A549 (cell line): Measurements from ENCODE around the gene GTPBP3.

Experiments used
- CBX8 ChIP-seq: fragments of 200-600 bp; sonication (generic); IDR thresholded peaks from 2 replicates; pipeline ENCODE4 v1.6.1; 2016
- CEBPB ChIP-seq, 2 experiments: fragments of >200 bp in 1 of 2; sonication (Bioruptor Twin) in 1 of 2; formaldehyde crosslinking in 1 of 2; IDR thresholded peaks; 2 replicates each; pipeline ENCODE4 v1.6.1; 2012 to 2016
- MAFK ChIP-seq: fragments of 450-650 bp; IDR thresholded peaks from 2 replicates; pipeline ENCODE4 v1.6.1; 2014; ENCODE audit not compliant: partially characterized antibody
- POLR2A ChIP-seq: IDR thresholded peaks from 2 replicates; pipeline ENCODE4 v1.6.1; 2012; ENCODE audit warnings: mild to moderate bottlenecking, low read length
- SMC3 ChIP-seq: fragments of >200 bp; sonication (Bioruptor Twin); formaldehyde crosslinking; IDR thresholded peaks from 3 replicates; pipeline ENCODE4 v1.6.1; 2018; ENCODE audit warnings: inconsistent platforms
- ZSCAN20 ChIP-seq: fragments of 250-450 bp; sonication (Bioruptor Pico); IDR thresholded peaks from 2 replicates; pipeline ENCODE4 v1.8.0; 2022; ENCODE audit warnings: mild to moderate bottlenecking, moderate library complexity
- TF ChIP-seq, protein P1 (sequence below): fragments of >200 bp; sonication (Bioruptor Twin); formaldehyde crosslinking; IDR thresholded peaks from 3 replicates; pipeline ENCODE4 v1.6.1; 2016
- TF ChIP-seq, protein P2 (sequence below): fragments of >200 bp; sonication (Bioruptor Twin); formaldehyde crosslinking; IDR thresholded peaks from 3 replicates; pipeline ENCODE4 v1.5.1; 2016
- TF ChIP-seq, protein P3 (sequence below): IDR thresholded peaks from 2 replicates; pipeline ENCODE4 v1.6.1; 2012
- TF ChIP-seq, protein P4 (sequence below): fragments of >200 bp; sonication (Bioruptor Twin); formaldehyde crosslinking; IDR thresholded peaks from 2 replicates; pipeline ENCODE4 v1.6.1; 2016
- TF ChIP-seq, protein P5 (sequence below): IDR thresholded peaks from 2 replicates; pipeline ENCODE4 v1.6.1; 2012

DNA sequence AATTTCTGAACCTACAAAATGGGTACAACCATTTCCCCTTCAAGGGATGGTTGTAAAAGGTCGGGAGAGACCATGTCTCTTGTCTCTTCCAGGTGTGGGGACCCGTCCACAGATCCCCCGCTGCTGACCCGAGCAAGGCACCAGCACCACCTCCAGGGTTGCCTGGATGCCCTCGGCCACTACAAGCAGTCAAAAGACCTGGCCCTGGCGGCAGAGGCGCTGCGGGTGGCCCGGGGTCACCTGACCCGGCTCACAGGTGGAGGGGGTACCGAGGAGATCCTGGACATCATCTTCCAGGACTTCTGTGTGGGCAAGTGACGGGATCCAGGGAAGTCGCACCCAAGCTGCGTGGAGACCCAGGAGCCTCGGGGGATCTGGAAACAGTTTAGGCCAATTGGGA, 4.0 kb downstream of the GTPBP3 start:
- TF ChIP-seq CBX8, result no peak
- TF ChIP-seq, protein P1, sequence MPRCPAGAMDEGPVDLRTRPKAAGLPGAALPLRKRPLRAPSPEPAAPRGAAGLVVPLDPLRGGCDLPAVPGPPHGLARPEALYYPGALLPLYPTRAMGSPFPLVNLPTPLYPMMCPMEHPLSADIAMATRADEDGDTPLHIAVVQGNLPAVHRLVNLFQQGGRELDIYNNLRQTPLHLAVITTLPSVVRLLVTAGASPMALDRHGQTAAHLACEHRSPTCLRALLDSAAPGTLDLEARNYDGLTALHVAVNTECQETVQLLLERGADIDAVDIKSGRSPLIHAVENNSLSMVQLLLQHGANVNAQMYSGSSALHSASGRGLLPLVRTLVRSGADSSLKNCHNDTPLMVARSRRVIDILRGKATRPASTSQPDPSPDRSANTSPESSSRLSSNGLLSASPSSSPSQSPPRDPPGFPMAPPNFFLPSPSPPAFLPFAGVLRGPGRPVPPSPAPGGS, result no peak
- TF ChIP-seq, protein P2, sequence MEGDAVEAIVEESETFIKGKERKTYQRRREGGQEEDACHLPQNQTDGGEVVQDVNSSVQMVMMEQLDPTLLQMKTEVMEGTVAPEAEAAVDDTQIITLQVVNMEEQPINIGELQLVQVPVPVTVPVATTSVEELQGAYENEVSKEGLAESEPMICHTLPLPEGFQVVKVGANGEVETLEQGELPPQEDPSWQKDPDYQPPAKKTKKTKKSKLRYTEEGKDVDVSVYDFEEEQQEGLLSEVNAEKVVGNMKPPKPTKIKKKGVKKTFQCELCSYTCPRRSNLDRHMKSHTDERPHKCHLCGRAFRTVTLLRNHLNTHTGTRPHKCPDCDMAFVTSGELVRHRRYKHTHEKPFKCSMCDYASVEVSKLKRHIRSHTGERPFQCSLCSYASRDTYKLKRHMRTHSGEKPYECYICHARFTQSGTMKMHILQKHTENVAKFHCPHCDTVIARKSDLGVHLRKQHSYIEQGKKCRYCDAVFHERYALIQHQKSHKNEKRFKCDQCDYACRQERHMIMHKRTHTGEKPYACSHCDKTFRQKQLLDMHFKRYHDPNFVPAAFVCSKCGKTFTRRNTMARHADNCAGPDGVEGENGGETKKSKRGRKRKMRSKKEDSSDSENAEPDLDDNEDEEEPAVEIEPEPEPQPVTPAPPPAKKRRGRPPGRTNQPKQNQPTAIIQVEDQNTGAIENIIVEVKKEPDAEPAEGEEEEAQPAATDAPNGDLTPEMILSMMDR, result no peak
- no peak for TF ChIP-seq POLR2A
- TF ChIP-seq, protein P3, sequence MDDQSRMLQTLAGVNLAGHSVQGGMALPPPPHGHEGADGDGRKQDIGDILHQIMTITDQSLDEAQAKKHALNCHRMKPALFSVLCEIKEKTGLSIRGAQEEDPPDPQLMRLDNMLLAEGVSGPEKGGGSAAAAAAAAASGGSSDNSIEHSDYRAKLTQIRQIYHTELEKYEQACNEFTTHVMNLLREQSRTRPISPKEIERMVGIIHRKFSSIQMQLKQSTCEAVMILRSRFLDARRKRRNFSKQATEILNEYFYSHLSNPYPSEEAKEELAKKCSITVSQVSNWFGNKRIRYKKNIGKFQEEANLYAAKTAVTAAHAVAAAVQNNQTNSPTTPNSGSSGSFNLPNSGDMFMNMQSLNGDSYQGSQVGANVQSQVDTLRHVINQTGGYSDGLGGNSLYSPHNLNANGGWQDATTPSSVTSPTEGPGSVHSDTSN, result no peak
- TF ChIP-seq MAFK, result no peak
- TF ChIP-seq SMC3, result no peak
- TF ChIP-seq CEBPB (IDR thresholded peaks at IDR 0.05), result no peak
- TF ChIP-seq, protein P4, sequence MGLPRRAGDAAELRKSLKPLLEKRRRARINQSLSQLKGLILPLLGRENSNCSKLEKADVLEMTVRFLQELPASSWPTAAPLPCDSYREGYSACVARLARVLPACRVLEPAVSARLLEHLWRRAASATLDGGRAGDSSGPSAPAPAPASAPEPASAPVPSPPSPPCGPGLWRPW, result no peak
- no peak for TF ChIP-seq ZSCAN20
- TF ChIP-seq, protein P5, sequence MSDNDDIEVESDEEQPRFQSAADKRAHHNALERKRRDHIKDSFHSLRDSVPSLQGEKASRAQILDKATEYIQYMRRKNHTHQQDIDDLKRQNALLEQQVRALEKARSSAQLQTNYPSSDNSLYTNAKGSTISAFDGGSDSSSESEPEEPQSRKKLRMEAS, result no peak
